ENCODE results near the gene LGALS3BP. TPM values are rescaled to one million over a fixed set of nuclear protein-coding genes. Genes with fewer than 3 reads are reported as not detected.
A peak's percentile ranks its signal among the peaks of the same experiment; 100 is the strongest.

The LGALS3BP gene
- total RNA-seq, 2 donors from 2014 or later: 123 to 213 TPM

- H3K4me3 ChIP-seq: no peak overlapping the region
- intact Hi-C loops (cut with DNase I): no loop called here
- no peak for TF ChIP-seq POLR2A (IDR thresholded peaks at IDR 0.05)
- no peak for TF ChIP-seq CTCF (IDR thresholded peaks at IDR 0.05)
- WGBS, 2 donors: 76 to 85% methylated on average over 11 to 16 of the region's 16 CpGs
- H3K4me1 ChIP-seq: peaks cover 45% of the 10 kb centered on the region
- peak overlapping the region in 1 of 4 donors; percentile 58 for H3K27ac ChIP-seq
- no peaks in the 10 kb centered on the region for H3K27me3 ChIP-seq
- H3K36me3 ChIP-seq (replicated peaks in 1 of 2; ENCODE audit: insufficient read depth in 1 of 2, low read depth in 2 of 2): no peaks in the 10 kb centered on the region
- ATAC-seq (no peak), DNase-seq (no peak)
- no peaks in the 10 kb centered on the region for H3K9me3 ChIP-seq
These were observed 1.5 kb upstream of the LGALS3BP start for GRCh38 chr17:78981010-78981888.

GRCh38 chr17:78980624-78980972 lies 875 bp upstream of the LGALS3BP start:
- intact Hi-C loops (cut with DNase I): no loop called here
- Histone ChIP-seq H3K9me3 (no peaks in the 10 kb centered on the region), H3K27ac (peak overlapping the region in 3 of 4 donors; percentile 58 to 81 (median 71)), H3K36me3 (replicated peaks in 1 of 2; ENCODE audit: insufficient read depth in 1 of 2, low read depth in 2 of 2) (no peaks in the 10 kb centered on the region), H3K4me1 (peaks cover 44% of the 10 kb centered on the region), H3K27me3 (no peaks in the 10 kb centered on the region), H3K4me3 (no peak overlapping the region)
- ATAC-seq (no peak), DNase-seq (no peak)
- WGBS, 2 donors: 76% methylated on average over 8 of the region's 8 CpGs; no CpG with 5 or more reads in 1 of the 2 donors
- no peak for TF ChIP-seq CTCF (IDR thresholded peaks at IDR 0.05)
- TF ChIP-seq POLR2A (IDR thresholded peaks at IDR 0.05): no peak

- H3K4me3 ChIP-seq: no peak overlapping the region
- no peak for TF ChIP-seq POLR2A (IDR thresholded peaks at IDR 0.05)
- TF ChIP-seq CTCF (IDR thresholded peaks at IDR 0.05): peak in 2 of 7 experiments; percentile 13
- intact Hi-C loops (cut with DNase I): no loop called here
- peak overlapping the region in 3 of 4 donors; percentile 43 to 81 (median 58) for H3K27ac ChIP-seq
- DNase-seq (peak in 1 of 4 donors; percentile 39), ATAC-seq (no peak)
- peaks cover 44% of the 10 kb centered on the region for H3K4me1 ChIP-seq
- 59 to 68% methylated on average over 9 to 21 of the region's 21 CpGs for WGBS, 2 donors
- no peaks in the 10 kb centered on the region for H3K36me3 ChIP-seq (replicated peaks in 1 of 2; ENCODE audit: insufficient read depth in 1 of 2, low read depth in 2 of 2)
- no peaks in the 10 kb centered on the region for H3K27me3 ChIP-seq
- H3K9me3 ChIP-seq: no peaks in the 10 kb centered on the region
These were observed 1.4 kb downstream of the LGALS3BP start for GRCh38 chr17:78977997-78978973.

- 69 to 77% methylated on average over 8 of the region's 8 CpGs for WGBS, 2 donors
- peak overlapping the region in 2 of 4 donors; percentile 26 to 58 for H3K27ac ChIP-seq
- intact Hi-C loops (cut with DNase I): no loop called here
- no peak for TF ChIP-seq CTCF (IDR thresholded peaks at IDR 0.05)
- no peak for TF ChIP-seq POLR2A (IDR thresholded peaks at IDR 0.05)
- no peaks in the 10 kb centered on the region for H3K9me3 ChIP-seq
- H3K27me3 ChIP-seq: no peaks in the 10 kb centered on the region
- peaks cover 44% of the 10 kb centered on the region for H3K4me1 ChIP-seq
- ATAC-seq (no peak), DNase-seq (no peak)
- H3K4me3 ChIP-seq: no peak overlapping the region
- H3K36me3 ChIP-seq (replicated peaks in 1 of 2; ENCODE audit: insufficient read depth in 1 of 2, low read depth in 2 of 2): no peaks in the 10 kb centered on the region
These were observed 2.1 kb downstream of the LGALS3BP start for GRCh38 chr17:78977681-78977943.

Measured in body of pancreas (tissue), 4 donors.